HCT116 (cell line): ENCODE data around the gene MYO1B. TPM values are rescaled to one million over a fixed set of nuclear protein-coding genes. Genes with fewer than 3 reads are reported as not detected.

Source experiments
- ATAC-seq: fragments of 200-7000 bp; cut with Tn5 transposase; 2 replicates; pipeline ENCODE4 v1.9.1; 2020; ENCODE audit warnings: mild to moderate bottlenecking, moderate library complexity
- BruUV-seq: library from RNA; stranded (reverse); fragments of 400-500 nt; replicated peaks from 2 replicates; lab custom pipeline; 2021; lab: Mats Ljungman, UMichigan
- CTCF ChIA-PET: fragments of 300-600 bp; sonication (Branson Sonifier 250); formaldehyde crosslinking; loops from one replicate; lab custom pipeline; 2021; ENCODE audit warnings: antibody characterized with exemption; lab: Charles Lee
- POLR2A ChIA-PET: fragments of 300-600, 350-600 bp; sonication (Branson Sonifier 250); formaldehyde crosslinking; loops from one replicate; lab custom pipeline; 2021; ENCODE audit warnings: antibody characterized with exemption; lab: Charles Lee
- RAD21 ChIA-PET, 2 experiments: fragments of 300-600 bp; sonication (Branson Sonifier 250); formaldehyde crosslinking; loops; one replicate each; lab custom pipeline; 2023; ENCODE audit warnings: low total read pairs in 2 of 2; ENCODE audit not compliant: uncharacterized antibody in 2 of 2, unreplicated experiment in 2 of 2, low non-redundant PET in 1 of 2; lab: Charles Lee
- DNase-seq: peaks from one replicate; pipeline ENCODE4 v3.0.0-alpha.2; 2010; ENCODE audit warnings: low read depth, low spot score
- H2AFZ ChIP-seq: fragments of 200-600 bp; shearing (Covaris generic), sonication (generic); 2 replicates; pipeline ENCODE4 v1.6.1; 2017; ENCODE audit warnings: low read depth, mixed run types, mixed read lengths, antibody characterized with exemption, low read length; ENCODE audit not compliant: poor library complexity, severe bottlenecking
- H3K27ac ChIP-seq: 2 replicates; pipeline ENCODE4 v1.5.1; 2012; ENCODE audit warnings: low read depth, low read length
- H3K27me3 ChIP-seq: fragments of 200-600 bp; sonication (generic); 2 replicates; pipeline ENCODE4 v1.6.1; 2016; ENCODE audit warnings: mixed run types, low read length, mixed read lengths; ENCODE audit not compliant: insufficient read depth
- H3K36me3 ChIP-seq, 2 experiments: fragments of 200-500 bp in 1 of 2; fragments of 200-600 bp in 1 of 2; sonication (Bioruptor generic) in 1 of 2; sonication (generic) in 1 of 2; 2 replicates each; pipeline versions ENCODE4 v1.5.1 to v1.6.1; 2014 to 2016; ENCODE audit warnings: low read length in 2 of 2, inconsistent platforms in 1 of 2, mixed read lengths in 1 of 2, mixed run types in 1 of 2; ENCODE audit not compliant: insufficient read depth in 2 of 2, control insufficient read depth in 1 of 2
- H3K4me1 ChIP-seq, 2 experiments: fragments of 200-600 bp in 1 of 2; sonication (generic) in 1 of 2; 2 replicates each; pipeline versions ENCODE4 v1.5.1 to v1.6.1; 2012 to 2017; ENCODE audit warnings: low read length in 2 of 2, inconsistent platforms in 1 of 2, mild to moderate bottlenecking in 1 of 2, mixed read lengths in 1 of 2, mixed run types in 1 of 2, moderate library complexity in 1 of 2; ENCODE audit not compliant: insufficient read depth in 2 of 2, control insufficient read depth in 1 of 2
- H3K4me2 ChIP-seq: fragments of 200-600 bp; sonication (generic); 2 replicates; pipeline ENCODE4 v1.6.1; 2017; ENCODE audit warnings: mixed run types, low read length, mixed read lengths
- H3K4me3 ChIP-seq, 2 experiments: fragments of 200-600 bp in 1 of 2; sonication (generic) in 1 of 2; replicated peaks in 1 of 2; 2 replicates each; pipeline ENCODE4 v1.5.1; 2011 to 2016; ENCODE audit warnings: low read length in 2 of 2, control low read depth in 1 of 2, low read depth in 1 of 2, mild to moderate bottlenecking in 1 of 2, mixed read lengths in 1 of 2, mixed run types in 1 of 2
- H3K79me2 ChIP-seq: fragments of 200-600 bp; sonication (generic); 2 replicates; pipeline ENCODE4 v1.6.1; 2017; ENCODE audit warnings: mild to moderate bottlenecking, mixed run types, low read length, moderate library complexity, mixed read lengths; ENCODE audit not compliant: insufficient read depth
- H3K9ac ChIP-seq: fragments of 200-600 bp; sonication (generic); 2 replicates; pipeline ENCODE4 v1.6.1; 2016; ENCODE audit warnings: low read length, mixed read lengths
- H3K9me2 ChIP-seq: fragments of 200-600 bp; sonication (generic), shearing (Covaris generic); 2 replicates; pipeline ENCODE4 v1.6.1; 2017; ENCODE audit warnings: mixed run types, mild to moderate bottlenecking, moderate library complexity; ENCODE audit not compliant: insufficient read depth
- H3K9me3 ChIP-seq, 2 experiments: fragments of 200-500 bp in 1 of 2; fragments of 200-600 bp in 1 of 2; sonication (Bioruptor generic) in 1 of 2; sonication (generic) in 1 of 2; 2 replicates each; pipeline ENCODE4 v1.6.1; 2014 to 2017; ENCODE audit warnings: low read length in 2 of 2, mixed read lengths in 2 of 2, inconsistent platforms in 1 of 2, low read depth in 1 of 2, mild to moderate bottlenecking in 1 of 2, mixed run types in 1 of 2, moderate library complexity in 1 of 2; ENCODE audit not compliant: control insufficient read depth in 1 of 2, insufficient read depth in 1 of 2
- H4K20me1 ChIP-seq: fragments of 200-600 bp; sonication (generic), shearing (Covaris generic); 2 replicates; pipeline ENCODE4 v1.6.1; 2017; ENCODE audit warnings: mixed run types, mild to moderate bottlenecking, moderate library complexity; ENCODE audit not compliant: insufficient read depth
- EGR1 ChIP-seq: IDR thresholded peaks from 2 replicates; pipeline ENCODE4 v1.6.1; 2012; ENCODE audit warnings: low read depth
- ELF1 ChIP-seq: IDR thresholded peaks from 2 replicates; pipeline ENCODE4 v1.6.1; 2012; ENCODE audit warnings: low read depth, borderline replicate concordance
- JUND ChIP-seq: IDR thresholded peaks from 2 replicates; pipeline ENCODE4 v1.6.1; 2012
- RAD21 ChIP-seq: IDR thresholded peaks from 2 replicates; pipeline ENCODE4 v1.6.1; 2012; ENCODE audit warnings: low read depth, mild to moderate bottlenecking
- SIN3A ChIP-seq: IDR thresholded peaks from 2 replicates; pipeline ENCODE4 v1.6.1; 2012; ENCODE audit warnings: low read depth
- YY1 ChIP-seq: IDR thresholded peaks from 2 replicates; pipeline ENCODE4 v1.6.1; 2011; ENCODE audit warnings: low read length, low read depth, moderate library complexity, mild to moderate bottlenecking; ENCODE audit not compliant: insufficient replicate concordance; ENCODE audit errors: extremely low read depth
- intact Hi-C: fragments of 100-400 bp; cut with micrococcal nuclease; formaldehyde crosslinking; loops from 2 replicates; pipeline ENCODE4 v1.10.0; 2022
- total RNA-seq: library from RNA; stranded (reverse); gene quantifications from one replicate; pipeline ENCODE4 v1.2.1, GENCODE V29; 2021; ENCODE audit not compliant: unreplicated experiment
- TF ChIP-seq, protein P1 (sequence below), 3 experiments: fragments of 200-600 bp in 1 of 3; sonication (generic) in 1 of 3; IDR thresholded peaks in 2 of 3; conservative IDR thresholded peaks in 1 of 3; 2 replicates each; pipeline ENCODE4 v1.5.1; 2012 to 2017; ENCODE audit warnings: low read depth in 2 of 3, low read length in 2 of 3, antibody characterized with exemption in 1 of 3, borderline replicate concordance in 1 of 3, control low read depth in 1 of 3, mild to moderate bottlenecking in 1 of 3, mixed read lengths in 1 of 3, mixed run types in 1 of 3, moderate library complexity in 1 of 3; ENCODE audit not compliant: insufficient read depth in 1 of 3
- TF ChIP-seq, protein P2 (sequence below): IDR thresholded peaks from 2 replicates; pipeline ENCODE4 v1.6.1; 2011; ENCODE audit warnings: mild to moderate bottlenecking, low read length, moderate library complexity; ENCODE audit not compliant: insufficient replicate concordance; ENCODE audit errors: extremely low read depth

The MYO1B gene
- total RNA-seq, 1 experiment from 2014 or later: 51.7 TPM

DNA sequence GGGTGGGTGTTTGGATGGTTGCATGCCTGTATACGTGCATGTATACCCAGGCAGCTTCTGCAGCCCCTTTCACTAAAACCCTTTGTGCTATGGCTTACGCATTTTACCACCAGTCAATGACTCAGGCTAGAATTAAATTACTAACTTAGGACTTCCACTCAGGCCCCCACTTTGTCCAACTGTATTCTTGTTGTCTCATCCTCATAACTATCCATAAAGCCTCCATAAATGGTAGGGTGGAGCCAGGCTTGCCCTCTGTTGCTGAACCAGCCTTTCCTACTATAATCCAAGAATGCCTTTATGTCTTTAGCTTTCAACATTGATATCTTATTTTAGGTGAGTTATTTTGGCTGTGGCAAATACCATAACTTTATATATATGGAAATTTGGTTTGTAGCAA lies 119.9 kb downstream of the MYO1B start:
- ChIA-PET RAD21 (no interaction called here), POLR2A (no interaction called here), CTCF (no interaction called here)
- DNase-seq (no peak), ATAC-seq (no peak)
- H3K4me2 ChIP-seq: no peak overlapping the region
- no TSS peak for BruUV-seq
- H3K4me1 ChIP-seq: no peaks in the 10 kb centered on the region
- TF ChIP-seq YY1 (no peak), JUND (no peak), EGR1 (no peak), SIN3A (no peak), RAD21 (no peak), ELF1 (no peak)
- TF ChIP-seq, protein P1, sequence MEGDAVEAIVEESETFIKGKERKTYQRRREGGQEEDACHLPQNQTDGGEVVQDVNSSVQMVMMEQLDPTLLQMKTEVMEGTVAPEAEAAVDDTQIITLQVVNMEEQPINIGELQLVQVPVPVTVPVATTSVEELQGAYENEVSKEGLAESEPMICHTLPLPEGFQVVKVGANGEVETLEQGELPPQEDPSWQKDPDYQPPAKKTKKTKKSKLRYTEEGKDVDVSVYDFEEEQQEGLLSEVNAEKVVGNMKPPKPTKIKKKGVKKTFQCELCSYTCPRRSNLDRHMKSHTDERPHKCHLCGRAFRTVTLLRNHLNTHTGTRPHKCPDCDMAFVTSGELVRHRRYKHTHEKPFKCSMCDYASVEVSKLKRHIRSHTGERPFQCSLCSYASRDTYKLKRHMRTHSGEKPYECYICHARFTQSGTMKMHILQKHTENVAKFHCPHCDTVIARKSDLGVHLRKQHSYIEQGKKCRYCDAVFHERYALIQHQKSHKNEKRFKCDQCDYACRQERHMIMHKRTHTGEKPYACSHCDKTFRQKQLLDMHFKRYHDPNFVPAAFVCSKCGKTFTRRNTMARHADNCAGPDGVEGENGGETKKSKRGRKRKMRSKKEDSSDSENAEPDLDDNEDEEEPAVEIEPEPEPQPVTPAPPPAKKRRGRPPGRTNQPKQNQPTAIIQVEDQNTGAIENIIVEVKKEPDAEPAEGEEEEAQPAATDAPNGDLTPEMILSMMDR (IDR thresholded peaks at IDR 0.05 in 2 of 3, conservative IDR thresholded peaks at IDR 0.05 in 1 of 3; ENCODE audit: borderline replicate concordance in 1 of 3, insufficient read depth in 1 of 3, low read depth in 2 of 3, low read length in 2 of 3): no peak
- TF ChIP-seq, protein P2, sequence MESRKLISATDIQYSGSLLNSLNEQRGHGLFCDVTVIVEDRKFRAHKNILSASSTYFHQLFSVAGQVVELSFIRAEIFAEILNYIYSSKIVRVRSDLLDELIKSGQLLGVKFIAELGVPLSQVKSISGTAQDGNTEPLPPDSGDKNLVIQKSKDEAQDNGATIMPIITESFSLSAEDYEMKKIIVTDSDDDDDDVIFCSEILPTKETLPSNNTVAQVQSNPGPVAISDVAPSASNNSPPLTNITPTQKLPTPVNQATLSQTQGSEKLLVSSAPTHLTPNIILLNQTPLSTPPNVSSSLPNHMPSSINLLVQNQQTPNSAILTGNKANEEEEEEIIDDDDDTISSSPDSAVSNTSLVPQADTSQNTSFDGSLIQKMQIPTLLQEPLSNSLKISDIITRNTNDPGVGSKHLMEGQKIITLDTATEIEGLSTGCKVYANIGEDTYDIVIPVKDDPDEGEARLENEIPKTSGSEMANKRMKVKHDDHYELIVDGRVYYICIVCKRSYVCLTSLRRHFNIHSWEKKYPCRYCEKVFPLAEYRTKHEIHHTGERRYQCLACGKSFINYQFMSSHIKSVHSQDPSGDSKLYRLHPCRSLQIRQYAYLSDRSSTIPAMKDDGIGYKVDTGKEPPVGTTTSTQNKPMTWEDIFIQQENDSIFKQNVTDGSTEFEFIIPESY: no peak
- no peak overlapping the region for H3K4me3 ChIP-seq
- intact Hi-C loops: no loop called here
- no peak overlapping the region for H3K9ac ChIP-seq
- no peaks in the 10 kb centered on the region for H3K9me2 ChIP-seq
- H3K9me3 ChIP-seq: no peaks in the 10 kb centered on the region
- H4K20me1 ChIP-seq: no peaks in the 10 kb centered on the region
- no peaks in the 10 kb centered on the region for H3K36me3 ChIP-seq
- no peaks in the 10 kb centered on the region for H3K79me2 ChIP-seq
- no peak overlapping the region for H3K27ac ChIP-seq
- no peaks in the 10 kb centered on the region for H3K27me3 ChIP-seq
- H2AFZ ChIP-seq: no peak overlapping the region
